ENCODE measurements around the gene MAP4K1.
"Not testable (repeated sequence)": the region's sequence is repeated elsewhere in the genome, so short reads cannot be mapped to it uniquely, and the experiment has no call there.

Gene MAP4K1

GRCh38 chr19:38561053-38561606, 56.6 kb downstream of the MAP4K1 start:
- Histone ChIP-seq H3K18ac (ENCODE audit: low read length) (no peak overlapping the region), H3K36me3 (ENCODE audit: control insufficient read depth in 1 of 2, insufficient read depth in 2 of 2, low read length in 2 of 2) (no peaks in the 10 kb centered on the region), H3K23ac (ENCODE audit: low read length) (no peak overlapping the region), H3K4me1 (ENCODE audit: control insufficient read depth in 1 of 2, insufficient read depth in 2 of 2, low read length in 2 of 2) (no peaks in the 10 kb centered on the region), H4K12ac (ENCODE audit: low read depth, low read length) (no peak overlapping the region), H3K27me3 (ENCODE audit: insufficient read depth, low read length) (no peaks in the 10 kb centered on the region), H3K9me3 (ENCODE audit: insufficient read depth, low read depth, low read length) (no peaks in the 10 kb centered on the region), H4K91ac (ENCODE audit: low read depth, low read length) (no peak overlapping the region), H3K27ac (ENCODE audit: low read depth, low read length) (no peak overlapping the region), H2BK120ac (ENCODE audit: insufficient read depth, low read length, poor library complexity) (no peak overlapping the region), H3K4me2 (ENCODE audit: low read length) (no peak overlapping the region), H3K4me3 (ENCODE audit: low read depth, low read length) (no peak overlapping the region), H3K9ac (ENCODE audit: low read length) (no peak overlapping the region), H2AK5ac (ENCODE audit: low read length) (no peak overlapping the region), H3K79me1 (ENCODE audit: low read length) (no peaks in the 10 kb centered on the region), H2BK5ac (ENCODE audit: low read depth, low read length, poor library complexity) (no peak overlapping the region), H3K14ac (ENCODE audit: low read length) (no peak overlapping the region), H4K8ac (ENCODE audit: low read depth, low read length) (no peak overlapping the region), H2BK12ac (ENCODE audit: low read length) (no peak overlapping the region), H2AFZ (ENCODE audit: insufficient read depth, low read length, poor library complexity) (no peak overlapping the region), H3K79me2 (ENCODE audit: control insufficient read depth, insufficient read depth, low read length, poor library complexity) (no peaks in the 10 kb centered on the region), H3K4ac (ENCODE audit: low read depth, low read length) (no peak overlapping the region)
- no CpG with 5 or more reads among the region's 42 CpGs for WGBS (ENCODE audit: extremely low coverage, insufficient coverage, insufficient read length)
- no peak for DNase-seq

- Histone ChIP-seq H3K4me1 (ENCODE audit: control insufficient read depth in 1 of 2, insufficient read depth in 2 of 2, low read length in 2 of 2) (no peaks in the 10 kb centered on the region), H2BK12ac (ENCODE audit: low read length) (no peak overlapping the region), H2BK120ac (ENCODE audit: insufficient read depth, low read length, poor library complexity) (no peak overlapping the region), H3K36me3 (ENCODE audit: control insufficient read depth in 1 of 2, insufficient read depth in 2 of 2, low read length in 2 of 2) (no peaks in the 10 kb centered on the region), H2AK5ac (ENCODE audit: low read length) (no peak overlapping the region), H3K79me1 (ENCODE audit: low read length) (no peaks in the 10 kb centered on the region), H4K12ac (ENCODE audit: low read depth, low read length) (no peak overlapping the region), H3K9ac (ENCODE audit: low read length) (no peak overlapping the region), H3K9me3 (ENCODE audit: insufficient read depth, low read depth, low read length) (no peaks in the 10 kb centered on the region), H3K14ac (ENCODE audit: low read length) (no peak overlapping the region), H3K27me3 (ENCODE audit: insufficient read depth, low read length) (no peaks in the 10 kb centered on the region), H3K27ac (ENCODE audit: low read depth, low read length) (no peak overlapping the region), H2AFZ (ENCODE audit: insufficient read depth, low read length, poor library complexity) (no peak overlapping the region), H2BK5ac (ENCODE audit: low read depth, low read length, poor library complexity) (no peak overlapping the region), H3K23ac (ENCODE audit: low read length) (no peak overlapping the region), H4K8ac (ENCODE audit: low read depth, low read length) (no peak overlapping the region), H3K79me2 (ENCODE audit: control insufficient read depth, insufficient read depth, low read length, poor library complexity) (no peaks in the 10 kb centered on the region), H3K18ac (ENCODE audit: low read length) (no peak overlapping the region), H3K4ac (ENCODE audit: low read depth, low read length) (no peak overlapping the region), H3K4me3 (ENCODE audit: low read depth, low read length) (no peak overlapping the region), H3K4me2 (ENCODE audit: low read length) (no peak overlapping the region), H4K91ac (ENCODE audit: low read depth, low read length) (no peak overlapping the region)
- DNase-seq, result no peak
- no CpG with 5 or more reads among the region's 13 CpGs for WGBS (ENCODE audit: extremely low coverage, insufficient coverage, insufficient read length)
Measured at GRCh38 chr19:38559428-38560401, 58.0 kb downstream of the MAP4K1 start.

- H3K27me3 ChIP-seq (ENCODE audit: insufficient read depth, low read length); H3K27ac ChIP-seq (ENCODE audit: low read depth, low read length); H2BK12ac ChIP-seq (ENCODE audit: low read length); H2AFZ ChIP-seq (ENCODE audit: insufficient read depth, low read length, poor library complexity); H4K91ac ChIP-seq (ENCODE audit: low read depth, low read length); H2AK5ac ChIP-seq (ENCODE audit: low read length); H2BK5ac ChIP-seq (ENCODE audit: low read depth, low read length, poor library complexity); H3K14ac ChIP-seq (ENCODE audit: low read length); H3K4ac ChIP-seq (ENCODE audit: low read depth, low read length); H3K36me3 ChIP-seq (ENCODE audit: control insufficient read depth in 1 of 2, insufficient read depth in 2 of 2, low read length in 2 of 2); H3K79me1 ChIP-seq (ENCODE audit: low read length); H4K8ac ChIP-seq (ENCODE audit: low read depth, low read length); H3K9ac ChIP-seq (ENCODE audit: low read length); H3K23ac ChIP-seq (ENCODE audit: low read length); H4K12ac ChIP-seq (ENCODE audit: low read depth, low read length); H3K9me3 ChIP-seq (ENCODE audit: insufficient read depth, low read depth, low read length); H3K79me2 ChIP-seq (ENCODE audit: control insufficient read depth, insufficient read depth, low read length, poor library complexity); H3K4me3 ChIP-seq (ENCODE audit: low read depth, low read length); H3K18ac ChIP-seq (ENCODE audit: low read length); H3K4me1 ChIP-seq (ENCODE audit: control insufficient read depth in 1 of 2, insufficient read depth in 2 of 2, low read length in 2 of 2); H3K4me2 ChIP-seq (ENCODE audit: low read length); DNase-seq; H2BK120ac ChIP-seq (ENCODE audit: insufficient read depth, low read length, poor library complexity): not testable (repeated sequence)
- WGBS (ENCODE audit: extremely low coverage, insufficient coverage, insufficient read length), result no CpG with 5 or more reads among the region's 7 CpGs
Measured at GRCh38 chr19:38558933-38559332, 58.8 kb downstream of the MAP4K1 start.

- Histone ChIP-seq H3K14ac (ENCODE audit: low read length) (no peak overlapping the region), H2BK120ac (ENCODE audit: insufficient read depth, low read length, poor library complexity) (no peak overlapping the region), H2BK12ac (ENCODE audit: low read length) (no peak overlapping the region), H4K8ac (ENCODE audit: low read depth, low read length) (no peak overlapping the region), H3K18ac (ENCODE audit: low read length) (no peak overlapping the region), H3K79me1 (ENCODE audit: low read length) (no peaks in the 10 kb centered on the region), H3K9ac (ENCODE audit: low read length) (no peak overlapping the region), H2AK5ac (ENCODE audit: low read length) (no peak overlapping the region), H3K4me3 (ENCODE audit: low read depth, low read length) (no peak overlapping the region), H2AFZ (ENCODE audit: insufficient read depth, low read length, poor library complexity) (no peak overlapping the region), H3K27me3 (ENCODE audit: insufficient read depth, low read length) (no peaks in the 10 kb centered on the region), H4K91ac (ENCODE audit: low read depth, low read length) (no peak overlapping the region), H3K4ac (ENCODE audit: low read depth, low read length) (no peak overlapping the region), H2BK5ac (ENCODE audit: low read depth, low read length, poor library complexity) (no peak overlapping the region), H3K4me2 (ENCODE audit: low read length) (no peak overlapping the region), H3K36me3 (ENCODE audit: control insufficient read depth in 1 of 2, insufficient read depth in 2 of 2, low read length in 2 of 2) (no peaks in the 10 kb centered on the region), H3K23ac (ENCODE audit: low read length) (no peak overlapping the region), H3K4me1 (ENCODE audit: control insufficient read depth in 1 of 2, insufficient read depth in 2 of 2, low read length in 2 of 2) (no peaks in the 10 kb centered on the region), H4K12ac (ENCODE audit: low read depth, low read length) (no peak overlapping the region), H3K9me3 (ENCODE audit: insufficient read depth, low read depth, low read length) (no peaks in the 10 kb centered on the region), H3K79me2 (ENCODE audit: control insufficient read depth, insufficient read depth, low read length, poor library complexity) (no peaks in the 10 kb centered on the region), H3K27ac (ENCODE audit: low read depth, low read length) (no peak overlapping the region)
- no peak for DNase-seq
- no CpG with 5 or more reads among the region's 12 CpGs for WGBS (ENCODE audit: extremely low coverage, insufficient coverage, insufficient read length)
Measured at GRCh38 chr19:38557205-38557799, 60.5 kb downstream of the MAP4K1 start.

Measured in trophoblast cell (in vitro differentiated cells and primary cell).